HG03460 (cell line): ENCODE results near the gene MMEL1.
"Not testable (repeated sequence)": the region's sequence is repeated elsewhere in the genome, so short reads cannot be mapped to it uniquely, and the experiment has no call there.

Experiments used
- ATAC-seq: cut with Tn5 transposase; IDR thresholded peaks from one replicate; pipeline ENCODE4 v1.9.1; 2021; ENCODE audit not compliant: unreplicated experiment

Gene MMEL1

GRCh38 chr1:2632561-2633361, at the start of gene MMEL1:
Gene MMEL1 (minus strand): TSS chr1:2633016. CDS start chr1:2629484, 3,532 bp downstream.
- ATAC-seq: no peak

GRCh38 chr1:2676726-2677125, 43.9 kb upstream of the MMEL1 start:
- not testable (repeated sequence) for ATAC-seq

- ATAC-seq: not testable (repeated sequence)
Observed at GRCh38 chr1:2671656-2672055, 38.8 kb upstream of the MMEL1 start.

- not testable (repeated sequence) for ATAC-seq
Observed at GRCh38 chr1:2659806-2660205, 27.0 kb upstream of the MMEL1 start.

- ATAC-seq: not testable (repeated sequence)
Observed at GRCh38 chr1:2657909-2658308, 25.1 kb upstream of the MMEL1 start.

- ATAC-seq: not testable (repeated sequence)
Observed at GRCh38 chr1:2657124-2657523, 24.3 kb upstream of the MMEL1 start.

GRCh38 chr1:2655598-2656434, 23.0 kb upstream of the MMEL1 start:
- not testable (repeated sequence) for ATAC-seq

- ATAC-seq: not testable (repeated sequence)
Observed at GRCh38 chr1:2654443-2654948, 21.7 kb upstream of the MMEL1 start.

GRCh38 chr1:2653741-2654442, 21.1 kb upstream of the MMEL1 start:
- not testable (repeated sequence) for ATAC-seq

GRCh38 chr1:2652926-2653571, 20.2 kb upstream of the MMEL1 start:
- ATAC-seq: not testable (repeated sequence)

GRCh38 chr1:2652152-2652925, 19.5 kb upstream of the MMEL1 start:
- ATAC-seq: not testable (repeated sequence)

- ATAC-seq: no peak
Observed at GRCh38 chr1:2650967-2651645, 18.3 kb upstream of the MMEL1 start.

GRCh38 chr1:2646837-2647236, 14.0 kb upstream of the MMEL1 start:
- ATAC-seq: no peak

- no peak for ATAC-seq
Observed at GRCh38 chr1:2645776-2646175, 13.0 kb upstream of the MMEL1 start.

- no peak for ATAC-seq
Observed at GRCh38 chr1:2645143-2645542, 12.3 kb upstream of the MMEL1 start.

GRCh38 chr1:2644591-2645101, 11.8 kb upstream of the MMEL1 start:
- ATAC-seq: no peak

GRCh38 chr1:2644171-2644570, 11.4 kb upstream of the MMEL1 start:
- no peak for ATAC-seq

- ATAC-seq: peak; percentile 6
Observed at GRCh38 chr1:2643414-2644077, 10.7 kb upstream of the MMEL1 start.
